A549 (cell line): ENCODE data around the gene KERA. TPM values are rescaled to one million over a fixed set of nuclear protein-coding genes. Genes with fewer than 3 reads are reported as not detected.

Experiments
- ATAC-seq, 2 experiments: fragments of 200-7000 bp in 1 of 2; fragments of >200 bp in 1 of 2; cut with Nextera tagmentation in 1 of 2; cut with Tn5 transposase in 1 of 2; 3 replicates each; pipeline versions ENCODE4 v1.8.0 to v1.9.1; 2018 to 2020; ENCODE audit warnings: mild to moderate bottlenecking in 1 of 2, moderate library complexity in 1 of 2
- CTCF ChIA-PET: fragments of 300-600 bp; sonication (Branson Sonifier 250); formaldehyde crosslinking; extraction: SDS; loops from one replicate; lab custom pipeline; 2021; ENCODE audit warnings: antibody characterized with exemption, inconsistent platforms; lab: Yijun Ruan, JAX
- POLR2A ChIA-PET: fragments of 350-600 bp; formaldehyde crosslinking; extraction: SDS; loops from one replicate; lab custom pipeline; 2021; ENCODE audit warnings: antibody characterized with exemption, inconsistent platforms; lab: Yijun Ruan, JAX
- DNase-seq, 2 experiments: peaks; one replicate each; pipeline versions ENCODE4 v3.0.0 to v3.0.0-alpha.2; 2011 to 2016; ENCODE audit warnings: low read depth in 1 of 2, low spot score in 1 of 2
- FAIRE-seq: peaks from 2 replicates; lab custom pipeline; 2011; peaks lifted over from hg19 to GRCh38; lab: Jason Lieb, UNC
- H3K27ac ChIP-seq, 2 experiments: fragments of >200 bp; sonication (Bioruptor Twin); formaldehyde crosslinking; 3 replicates each; pipeline ENCODE4 v1.5.1; 2016 to 2017
- H3K4me1 ChIP-seq: fragments of >200 bp; sonication (Bioruptor Twin); formaldehyde crosslinking; 3 replicates; pipeline ENCODE4 v1.6.1; 2016
- H3K4me2 ChIP-seq: fragments of >200 bp; sonication (Bioruptor Twin); formaldehyde crosslinking; 3 replicates; pipeline ENCODE4 v1.6.1; 2016
- H3K4me3 ChIP-seq: fragments of >200 bp; sonication (Bioruptor Twin); formaldehyde crosslinking; 3 replicates; pipeline ENCODE4 v1.5.1; 2016
- H3K9me3 ChIP-seq: fragments of >200 bp; sonication (Bioruptor Twin); formaldehyde crosslinking; 3 replicates; pipeline ENCODE4 v1.6.1; 2016
- ATOH8 ChIP-seq: fragments of 250-450 bp; sonication (Bioruptor Pico); IDR thresholded peaks from 2 replicates; pipeline ENCODE4 v1.5.0; 2020; ENCODE audit warnings: low read depth, mild to moderate bottlenecking, moderate library complexity
- CEBPB ChIP-seq, 2 experiments: fragments of >200 bp in 1 of 2; sonication (Bioruptor Twin) in 1 of 2; formaldehyde crosslinking in 1 of 2; IDR thresholded peaks; 2 replicates each; pipeline ENCODE4 v1.6.1; 2012 to 2016
- CHD2 ChIP-seq: fragments of 150-350 bp; IDR thresholded peaks from 2 replicates; pipeline ENCODE4 v1.6.1; 2014; ENCODE audit warnings: low read length; ENCODE audit not compliant: partially characterized antibody
- CTCF ChIP-seq: fragments of >200 bp; sonication (Bioruptor Twin); formaldehyde crosslinking; IDR thresholded peaks from 3 replicates; pipeline ENCODE4 v1.5.1; 2016
- FOSB ChIP-seq: fragments of 250-450 bp; sonication (Bioruptor Pico); IDR thresholded peaks from 2 replicates; pipeline ENCODE4 v1.5.0; 2020; ENCODE audit warnings: mild to moderate bottlenecking, moderate library complexity
- GATA3 ChIP-seq: IDR thresholded peaks from 2 replicates; pipeline ENCODE4 v1.6.1; 2012; ENCODE audit warnings: borderline replicate concordance
- HEYL ChIP-seq: fragments of 250-450 bp; sonication (Bioruptor Pico); IDR thresholded peaks from 2 replicates; pipeline ENCODE4 v1.8.0; 2021; ENCODE audit warnings: mild to moderate bottlenecking, moderate library complexity
- HOXA7 ChIP-seq: fragments of 250-450 bp; sonication (Bioruptor Pico); IDR thresholded peaks from 2 replicates; pipeline ENCODE4 v1.5.0; 2020; ENCODE audit warnings: mild to moderate bottlenecking, moderate library complexity
- MYC ChIP-seq: IDR thresholded peaks from 2 replicates; pipeline ENCODE4 v1.6.1; 2012; ENCODE audit warnings: mild to moderate bottlenecking, inconsistent platforms, low read length, improper control_type of control experiment, borderline replicate concordance
- PHF8 ChIP-seq: fragments of 200-600 bp; sonication (generic); IDR thresholded peaks from 2 replicates; pipeline ENCODE4 v1.6.1; 2016; ENCODE audit warnings: low read depth, mild to moderate bottlenecking, antibody characterized with exemption, moderate library complexity, borderline replicate concordance
- RARB ChIP-seq: fragments of 250-450 bp; sonication (Bioruptor Pico); IDR thresholded peaks from 2 replicates; pipeline ENCODE4 v1.8.0; 2021; ENCODE audit warnings: mild to moderate bottlenecking, moderate library complexity
- RNF2 ChIP-seq: fragments of 200-600 bp; sonication (generic); IDR thresholded peaks from 2 replicates; pipeline ENCODE4 v1.6.1; 2016; ENCODE audit warnings: low read depth, mild to moderate bottlenecking, antibody characterized with exemption, moderate library complexity, borderline replicate concordance
- TFCP2L1 ChIP-seq: fragments of 250-450 bp; sonication (Bioruptor Pico); IDR thresholded peaks from 2 replicates; pipeline ENCODE4 v1.5.0; 2021; ENCODE audit warnings: mild to moderate bottlenecking
- WGBS: methylation state at CpG from one replicate; pipeline ENCODE4 v1.1.6; 2017; ENCODE audit errors: missing lambda C conversion rate; 5-methylcytosine and 5-hydroxymethylcytosine counted together
- polyA plus RNA-seq, 4 experiments: library from polyadenylated mRNA; depleted of rRNA in 3 of 4; stranded (reverse); fragments of >200 nt; fragmentation: RNase III in 1 of 4; extraction: RNeasy Plus Mini Kit Qiagen cat#74134 plus additional on column Dnase treatment in 1 of 4; gene quantifications; 2 replicates in 3 of 4; 3 replicates in 1 of 4; pipeline ENCODE4 v1.2.3, GENCODE V29; 2011 to 2017
- TF ChIP-seq, protein P1 (sequence below): fragments of 250-450 bp; sonication (Bioruptor Pico); IDR thresholded peaks from 2 replicates; pipeline ENCODE4 v1.5.0; 2021; ENCODE audit warnings: mild to moderate bottlenecking, moderate library complexity, borderline replicate concordance
- TF ChIP-seq, protein P2 (sequence below): fragments of >200 bp; sonication (Bioruptor Twin); formaldehyde crosslinking; IDR thresholded peaks from 3 replicates; pipeline ENCODE4 v1.6.1; 2016

Gene KERA
- polyA plus RNA-seq, 2 of the 4 experiments (the other 2 are of a cell fraction) = not detected

- CTCF ChIA-PET = interaction anchor here (0.6 kb wide), 1 partner anchor 386 kb away, joined by 3 read pairs; no protein-coding TSS in a partner anchor
- POLR2A ChIA-PET = no interaction called here
- DNase-seq (no peak), ATAC-seq (no peak), FAIRE-seq (no peak)
- Histone ChIP-seq H3K4me2 (no peak overlapping the region), H3K4me3 (no peak overlapping the region), H3K9me3 (no peaks in the 10 kb centered on the region), H3K4me1 (no peaks in the 10 kb centered on the region), H3K27ac (no peak overlapping the region)
- TF ChIP-seq HEYL (CRISPR knock-in tag) = no peak
- TF ChIP-seq FOSB (CRISPR knock-in tag) = no peak
- TF ChIP-seq, protein P1, sequence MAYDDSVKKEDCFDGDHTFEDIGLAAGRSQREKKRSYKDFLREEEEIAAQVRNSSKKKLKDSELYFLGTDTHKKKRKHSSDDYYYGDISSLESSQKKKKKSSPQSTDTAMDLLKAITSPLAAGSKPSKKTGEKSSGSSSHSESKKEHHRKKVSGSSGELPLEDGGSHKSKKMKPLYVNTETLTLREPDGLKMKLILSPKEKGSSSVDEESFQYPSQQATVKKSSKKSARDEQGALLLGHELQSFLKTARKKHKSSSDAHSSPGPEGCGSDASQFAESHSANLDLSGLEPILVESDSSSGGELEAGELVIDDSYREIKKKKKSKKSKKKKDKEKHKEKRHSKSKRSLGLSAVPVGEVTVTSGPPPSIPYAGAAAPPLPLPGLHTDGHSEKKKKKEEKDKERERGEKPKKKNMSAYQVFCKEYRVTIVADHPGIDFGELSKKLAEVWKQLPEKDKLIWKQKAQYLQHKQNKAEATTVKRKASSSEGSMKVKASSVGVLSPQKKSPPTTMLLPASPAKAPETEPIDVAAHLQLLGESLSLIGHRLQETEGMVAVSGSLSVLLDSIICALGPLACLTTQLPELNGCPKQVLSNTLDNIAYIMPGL (CRISPR knock-in tag) = no peak
- TF ChIP-seq RARB (CRISPR knock-in tag) = no peak
- TF ChIP-seq CTCF = no peak
- no peak for TF ChIP-seq HOXA7 (CRISPR knock-in tag)
- no peak for TF ChIP-seq CEBPB (IDR thresholded peaks at IDR 0.05)
- TF ChIP-seq GATA3 = no peak
These were observed 45.3 kb upstream of the KERA start for GRCh38 chr12:91103101-91103500.

DNA sequence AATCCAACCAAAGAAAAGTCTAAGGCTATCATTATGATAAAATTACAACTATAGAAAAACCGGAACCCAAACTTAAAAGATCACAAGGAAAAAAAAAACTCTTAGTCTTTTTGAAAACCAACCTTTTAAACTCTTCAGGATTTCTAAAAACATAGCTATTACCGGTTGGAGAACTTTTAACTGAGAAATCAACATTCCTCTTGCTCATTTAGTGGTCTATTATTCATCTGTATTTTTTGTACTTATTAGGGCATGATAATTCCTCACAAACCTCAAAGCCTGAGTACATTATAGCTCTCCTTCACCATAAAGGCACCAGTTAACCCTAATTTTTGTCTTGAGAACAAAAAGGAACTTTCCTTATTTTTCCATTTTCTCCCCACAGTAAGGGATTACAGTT lies 43.1 kb upstream of the KERA start:
- POLR2A ChIA-PET = interaction anchor here (0.6 kb wide), 1 partner anchor 10 kb away, joined by 3 read pairs; the partner anchor contains the start of gene LUM
- H3K9me3 ChIP-seq = no peaks in the 10 kb centered on the region
- no peaks in the 10 kb centered on the region for H3K4me1 ChIP-seq
- no peak overlapping the region for H3K4me2 ChIP-seq
- TF ChIP-seq RARB (CRISPR knock-in tag) (no peak), MYC (no peak), TFCP2L1 (CRISPR knock-in tag) (no peak), PHF8 (no peak)
- H3K4me3 ChIP-seq = no peak overlapping the region
- H3K27ac ChIP-seq = no peak overlapping the region
- WGBS = 49% methylated on average over 2 of the region's 2 CpGs
- no peak for ATAC-seq
- FAIRE-seq = no peak
- CTCF ChIA-PET = interaction anchor here (0.7 to 0.9 kb wide), 2 partner anchors 8 to 123 kb away, joined by 3 read pairs; no protein-coding TSS in a partner anchor
- DNase-seq = no peak

DNA sequence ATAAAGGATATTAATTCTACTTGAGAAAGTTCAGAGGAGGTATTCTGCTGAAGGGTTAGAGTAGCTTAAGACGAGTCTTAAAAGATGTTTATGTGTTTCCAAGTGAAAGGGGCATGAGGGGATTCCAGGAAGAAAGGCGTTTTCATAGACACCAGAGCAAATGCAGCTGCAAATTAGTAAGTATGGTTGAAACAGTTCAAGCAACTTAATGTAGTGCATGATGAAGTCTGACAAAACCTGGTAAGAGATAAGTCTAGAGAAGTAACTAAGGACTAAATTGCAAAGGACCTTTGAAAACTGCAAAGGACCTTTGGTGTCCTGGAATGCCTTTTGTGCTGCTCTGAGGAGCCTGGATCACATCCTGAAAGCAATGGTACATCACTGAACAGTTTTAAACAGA lies 42.0 kb upstream of the KERA start:
- ChIA-PET POLR2A (no interaction called here), CTCF (no interaction called here)
- H3K4me3 ChIP-seq = no peak overlapping the region
- ATAC-seq (no peak), DNase-seq (no peak), FAIRE-seq (no peak)
- no peak for TF ChIP-seq HOXA7 (CRISPR knock-in tag)
- no peak for TF ChIP-seq CHD2
- TF ChIP-seq, protein P2, sequence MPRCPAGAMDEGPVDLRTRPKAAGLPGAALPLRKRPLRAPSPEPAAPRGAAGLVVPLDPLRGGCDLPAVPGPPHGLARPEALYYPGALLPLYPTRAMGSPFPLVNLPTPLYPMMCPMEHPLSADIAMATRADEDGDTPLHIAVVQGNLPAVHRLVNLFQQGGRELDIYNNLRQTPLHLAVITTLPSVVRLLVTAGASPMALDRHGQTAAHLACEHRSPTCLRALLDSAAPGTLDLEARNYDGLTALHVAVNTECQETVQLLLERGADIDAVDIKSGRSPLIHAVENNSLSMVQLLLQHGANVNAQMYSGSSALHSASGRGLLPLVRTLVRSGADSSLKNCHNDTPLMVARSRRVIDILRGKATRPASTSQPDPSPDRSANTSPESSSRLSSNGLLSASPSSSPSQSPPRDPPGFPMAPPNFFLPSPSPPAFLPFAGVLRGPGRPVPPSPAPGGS = no peak
- TF ChIP-seq ATOH8 (CRISPR knock-in tag) = no peak
- no peak for TF ChIP-seq RNF2
- 8% methylated on average over 2 of the region's 2 CpGs for WGBS
- no peaks in the 10 kb centered on the region for H3K4me1 ChIP-seq
- H3K27ac ChIP-seq = no peak overlapping the region
- H3K9me3 ChIP-seq = no peaks in the 10 kb centered on the region; the same call in 2 of the 3 replicates
- H3K4me2 ChIP-seq = no peak overlapping the region
